ENCODE results near the gene JOSD1.
"Not testable (repeated sequence)": the region's sequence is repeated elsewhere in the genome, so short reads cannot be mapped to it uniquely, and the experiment has no call there.

Gene JOSD1

GRCh38 chr22:38684895-38685294, 15.8 kb downstream of the JOSD1 start:
- DNase-seq (ENCODE audit: low read depth), result no peak

- peak; percentile 71 for DNase-seq (ENCODE audit: low read depth)
These were observed 19.0 kb downstream of the JOSD1 start, which contains the start of gene TOMM22 for GRCh38 chr22:38681582-38682335. TOMM22 (plus strand) TSS chr22:38681957; CDS start chr22:38681979, 22 bp downstream.

GRCh38 chr22:38675833-38676232, 24.9 kb downstream of the JOSD1 start:
- no peak for DNase-seq (ENCODE audit: low read depth)

- no peak for DNase-seq (ENCODE audit: low read depth)
These were observed 25.9 kb downstream of the JOSD1 start for GRCh38 chr22:38674888-38675287.

- DNase-seq (ENCODE audit: low read depth), result peak; percentile 11
These were observed 43.5 kb downstream of the JOSD1 start for GRCh38 chr22:38657045-38657909.

- DNase-seq (ENCODE audit: low read depth), result peak; percentile 68
These were observed 44.3 kb downstream of the JOSD1 start, which contains the start of the genes CBY1 and FAM227A for GRCh38 chr22:38656256-38657044. CBY1 (plus strand) TSS chr22:38656638; CDS start chr22:38668055, 11,417 bp downstream. FAM227A (minus strand) TSS chr22:38656392; CDS start chr22:38650168, 6,224 bp downstream.

- DNase-seq (ENCODE audit: low read depth), result no peak
These were observed 45.1 kb downstream of the JOSD1 start for GRCh38 chr22:38655519-38656255.

- DNase-seq (ENCODE audit: low read depth), result no peak
These were observed 47.0 kb downstream of the JOSD1 start for GRCh38 chr22:38653741-38654140.

- DNase-seq (ENCODE audit: low read depth), result no peak
These were observed 47.9 kb downstream of the JOSD1 start for GRCh38 chr22:38652859-38653258.

- no peak for DNase-seq (ENCODE audit: low read depth)
These were observed 50.8 kb downstream of the JOSD1 start for GRCh38 chr22:38649841-38650522.

- no peak for DNase-seq (ENCODE audit: low read depth)
These were observed 55.3 kb downstream of the JOSD1 start for GRCh38 chr22:38645430-38645829.

- not testable (repeated sequence) for DNase-seq (ENCODE audit: low read depth)
These were observed 56.5 kb downstream of the JOSD1 start for GRCh38 chr22:38644245-38644644.

GRCh38 chr22:38641476-38642040, 59.2 kb downstream of the JOSD1 start:
- no peak for DNase-seq (ENCODE audit: low read depth)

GRCh38 chr22:38638728-38639127, 62.0 kb downstream of the JOSD1 start:
- DNase-seq (ENCODE audit: low read depth), result no peak

- DNase-seq (ENCODE audit: low read depth), result no peak
These were observed 62.5 kb downstream of the JOSD1 start for GRCh38 chr22:38638216-38638615.

Data from stimulated activated CD4-positive, alpha-beta T cell treated with anti-CD3 and anti-CD28 coated beads, Interleukin-2, amount 100 ng/mL, for 4 hours (primary cell).